Measurements from ENCODE around the gene KLHL30.

KLHL30 gene

GRCh38 chr2:238100821-238101771, 37.4 kb upstream of the KLHL30 start:
- TF ChIP-seq Cebpa-rat (IDR thresholded peaks at IDR 0.05) = no peak
- Histone ChIP-seq H3K4me3 (no peak overlapping the region), H3K4me1 (peaks cover 34 to 88% (median 77%) of the 10 kb centered on the region in 10 experiments), H3K27ac (0 out of 22 replicates have a peak overlapping the region, but pooled peaks of 1 of the 11 experiments have one; percentile 25), H3K9me3 (replicated peaks in 1 of 11) (no peaks in the 10 kb centered on the region), H4K20me1 (peaks cover 0 to 29% (median 3%) of the 10 kb centered on the region in 11 experiments; a peak in 7 of 22 replicates), H3K27me3 (peaks cover 0 to 19% (median 0%) of the 10 kb centered on the region in 11 experiments; a peak in 5 of 22 replicates), H3K9ac (peak overlapping the region in 3 of 11 experiments; percentile 9 to 47 (median 10); a peak in 1 of 22 replicates), H3K36me3 (no peaks in the 10 kb centered on the region), H3K4me2 (peak overlapping the region; percentile 63 to 97 (median 93))

- H3K9me3 ChIP-seq (replicated peaks in 1 of 11) = no peaks in the 10 kb centered on the region
- H3K4me2 ChIP-seq = peak overlapping the region in 7 of 11 experiments; percentile 9 to 96 (median 42); a peak in 12 of 22 replicates
- no peak overlapping the region for H3K27ac ChIP-seq
- no peaks in the 10 kb centered on the region for H3K36me3 ChIP-seq
- peaks cover 44 to 99% (median 88%) of the 10 kb centered on the region in 10 experiments for H3K4me1 ChIP-seq
- H3K27me3 ChIP-seq = peaks cover 0 to 27% (median 0%) of the 10 kb centered on the region in 11 experiments; a peak in 5 of 22 replicates
- 0 out of 22 replicates have a peak overlapping the region, but pooled peaks of 1 of the 11 experiments have one; percentile 38 for H3K9ac ChIP-seq
- no peak for TF ChIP-seq Cebpa-rat (IDR thresholded peaks at IDR 0.05)
- peaks cover 0 to 29% (median 3%) of the 10 kb centered on the region in 11 experiments; a peak in 7 of 22 replicates for H4K20me1 ChIP-seq
- no peak overlapping the region for H3K4me3 ChIP-seq
Measured at GRCh38 chr2:238101891-238102841, 36.3 kb upstream of the KLHL30 start.

- H3K27ac ChIP-seq = no peak overlapping the region
- H3K9me3 ChIP-seq (replicated peaks in 1 of 11) = no peaks in the 10 kb centered on the region
- H4K20me1 ChIP-seq = peaks cover 0 to 23% (median 3%) of the 10 kb centered on the region in 11 experiments; a peak in 7 of 22 replicates
- H3K4me3 ChIP-seq = no peak overlapping the region
- H3K4me1 ChIP-seq = peaks cover 51 to 100% (median 93%) of the 10 kb centered on the region in 10 experiments
- no peak for TF ChIP-seq Cebpa-rat (IDR thresholded peaks at IDR 0.05)
- H3K9ac ChIP-seq = no peak overlapping the region
- peaks cover 0 to 32% (median 0%) of the 10 kb centered on the region in 11 experiments; a peak in 5 of 22 replicates for H3K27me3 ChIP-seq
- H3K36me3 ChIP-seq = no peaks in the 10 kb centered on the region
- H3K4me2 ChIP-seq = peak overlapping the region in 7 of 11 experiments; percentile 9 to 96 (median 42); a peak in 10 of 22 replicates
Measured at GRCh38 chr2:238102865-238103264, 35.6 kb upstream of the KLHL30 start.

GRCh38 chr2:238103465-238104225, 34.8 kb upstream of the KLHL30 start:
- peaks cover 0 to 18% (median 3%) of the 10 kb centered on the region in 11 experiments; a peak in 6 of 22 replicates for H4K20me1 ChIP-seq
- TF ChIP-seq Cebpa-rat (IDR thresholded peaks at IDR 0.05) = no peak
- H3K4me2 ChIP-seq = peak overlapping the region in 3 of 11 experiments; percentile 91 to 96 (median 92); a peak in 4 of 22 replicates

GRCh38 chr2:238104226-238104690, 34.2 kb upstream of the KLHL30 start:
- Histone ChIP-seq H3K36me3 (no peaks in the 10 kb centered on the region), H3K4me3 (no peak overlapping the region), H4K20me1 (peaks cover 0 to 18% (median 0%) of the 10 kb centered on the region in 11 experiments; a peak in 5 of 22 replicates), H3K9ac (no peak overlapping the region; a peak in 1 of 22 replicates), H3K9me3 (replicated peaks in 1 of 11) (no peaks in the 10 kb centered on the region), H3K4me1 (peaks cover 57 to 100% (median 92%) of the 10 kb centered on the region in 10 experiments), H3K27me3 (peaks cover 0 to 36% (median 0%) of the 10 kb centered on the region in 11 experiments; a peak in 5 of 22 replicates), H3K27ac (no peak overlapping the region), H3K4me2 (peak overlapping the region in 8 of 11 experiments; percentile 90 to 96 (median 92); a peak in 14 of 22 replicates)
- TF ChIP-seq Cebpa-rat (IDR thresholded peaks at IDR 0.05) = no peak

More at GRCh38 chr2:238103465-238104225, 34.8 kb upstream of the KLHL30 start:
- H3K4me1 ChIP-seq = peaks cover 57 to 100% (median 93%) of the 10 kb centered on the region in 10 experiments
- peaks cover 0 to 36% (median 0%) of the 10 kb centered on the region in 11 experiments; a peak in 5 of 22 replicates for H3K27me3 ChIP-seq
- no peaks in the 10 kb centered on the region for H3K9me3 ChIP-seq (replicated peaks in 1 of 11)
- no peaks in the 10 kb centered on the region for H3K36me3 ChIP-seq
- no peak overlapping the region for H3K9ac ChIP-seq
- no peak overlapping the region for H3K27ac ChIP-seq
- no peak overlapping the region for H3K4me3 ChIP-seq

- peak overlapping the region in 2 of 11 experiments; percentile 19 to 23; a peak in 1 of 22 replicates for H3K9ac ChIP-seq
- H3K27ac ChIP-seq = no peak overlapping the region
- H4K20me1 ChIP-seq = peaks cover 0 to 18% (median 0%) of the 10 kb centered on the region in 11 experiments; a peak in 3 of 22 replicates
- TF ChIP-seq Cebpa-rat (IDR thresholded peaks at IDR 0.05) = no peak
- H3K36me3 ChIP-seq = no peaks in the 10 kb centered on the region
- H3K27me3 ChIP-seq = peaks cover 0 to 36% (median 0%) of the 10 kb centered on the region in 11 experiments; a peak in 5 of 22 replicates
- H3K4me3 ChIP-seq = no peak overlapping the region
- peaks cover 54 to 99% (median 87%) of the 10 kb centered on the region in 10 experiments for H3K4me1 ChIP-seq
- peak overlapping the region in 9 of 11 experiments; percentile 27 to 96 (median 92); a peak in 17 of 22 replicates for H3K4me2 ChIP-seq
- peaks cover 3 to 6% (median 5%) of the 10 kb centered on the region in 11 experiments; a peak in 21 of 22 replicates for H3K9me3 ChIP-seq (replicated peaks in 1 of 11)
Measured at GRCh38 chr2:238104691-238105371, 33.6 kb upstream of the KLHL30 start.
